Adrenal gland (tissue), 12 donors: ENCODE measurements around the gene PPP1R9A. TPM values are rescaled to one million over a fixed set of nuclear protein-coding genes. Genes with fewer than 3 reads are reported as not detected.
A peak's percentile ranks its signal among the peaks of the same experiment; 100 is the strongest.

ENCODE experiments used
- DNase-seq, 7 donors: peaks; one replicate each; pipeline ENCODE4 v3.0.0-alpha.2; 2019 to 2020
- H3K27ac ChIP-seq, 5 donors: fragments of 200-600 bp; sonication (generic) in 4 of 5; 1 replicate in 3 of 5; 2 replicates in 2 of 5; pipeline versions ENCODE4 v1.5.1 to v1.8.0; 2016 to 2020; ENCODE audit warnings: mild to moderate bottlenecking in 1 of 5
- H3K27me3 ChIP-seq: fragments of 200-600 bp; 2 replicates; pipeline ENCODE4 v1.8.0; 2021
- H3K36me3 ChIP-seq, 2 donors: fragments of 200-600 bp; replicated peaks in 1 of 2; 1 replicate in 1 of 2; 2 replicates in 1 of 2; pipeline versions ENCODE4 v1.5.1 to v1.8.0; 2018 to 2022
- H3K4me1 ChIP-seq, 2 donors: fragments of 200-600 bp; replicated peaks in 1 of 2; 1 replicate in 1 of 2; 2 replicates in 1 of 2; pipeline versions ENCODE4 v1.5.1 to v1.8.0; 2018 to 2021
- H3K4me3 ChIP-seq, 4 donors: fragments of 200-600 bp; sonication (generic) in 3 of 4; one replicate each; pipeline ENCODE4 v1.5.1; 2016 to 2018
- H3K9me3 ChIP-seq, 3 donors: fragments of 200-600 bp; sonication (generic) in 1 of 3; replicated peaks in 1 of 3; 1 replicate in 2 of 3; 2 replicates in 1 of 3; pipeline versions ENCODE4 v1.5.1 to v1.8.0; 2016 to 2021
- POLR2A ChIP-seq, 2 donors: fragments of 450-650 bp; IDR thresholded peaks; one replicate each; pipeline ENCODE4 v1.6.1; 2017; ENCODE audit warnings: antibody characterized with exemption in 2 of 2, mild to moderate bottlenecking in 2 of 2, moderate library complexity in 1 of 2
- WGBS, 4 donors: extraction: QIAGEN DNeasy Blood & Tissue Kit in 2 of 4; methylation state at CpG; one replicate each; pipeline versions ENCODE4 v1.1.5 to v1.1.7; 2013 to 2017; 5-methylcytosine and 5-hydroxymethylcytosine counted together
- intact Hi-C, 2 donors: fragments of 100-400 bp; cut with DNase I; formaldehyde crosslinking; loops; one replicate each; pipeline versions ENCODE4 v1.14.1 to v1.15.0; 2022 to 2023
- polyA plus RNA-seq, 3 donors: library from polyadenylated mRNA; stranded (reverse); fragments of 200-250 nt in 2 of 3; fragments of 350-450 nt in 1 of 3; fragmentation: Illumina TruSeq in 1 of 3; extraction: RNeasy Lipid Tissue Mini Kit (QIAGEN cat#74804) in 1 of 3; gene quantifications; one replicate each; pipeline ENCODE4 v1.2.3, GENCODE V29; 2013 to 2014
- total RNA-seq, 9 donors: library from RNA; depleted of rRNA in 4 of 9; stranded (reverse); fragments of >200 nt in 4 of 9; fragments of 120-200 nt in 1 of 9; fragmentation: NEBNext Ultra II Directional in 1 of 9; extraction: Animal tissue kit (Norgen Biotek cat#: 25700) in 1 of 9; gene quantifications; one replicate each; pipeline versions ENCODE4 v1.1.0 to v1.2.4, GENCODE V29; 2013 to 2023
- TF ChIP-seq, protein P1 (sequence below), 6 experiments: fragments of 450-650 bp in 4 of 6; fragments of 200-600 bp in 2 of 6; sonication (generic) in 1 of 6; IDR thresholded peaks; 1 replicate in 5 of 6; 2 replicates in 1 of 6; pipeline versions ENCODE4 v1.5.1 to v1.8.0; 2016 to 2021; ENCODE audit warnings: antibody characterized with exemption in 6 of 6, mild to moderate bottlenecking in 2 of 6, moderate library complexity in 1 of 6
- donor health status: healthy with polysubstance abuse.
- donor health status: Bipolar disorder and iron deficiency.
- donor health status: DM: yes; HTN: yes; CAD: no.
- donor health status: DM: no; HTN: no; CAD: no.
- donor health status: DM: no; HTN: no; CAD: no.
- donor health status: DM: yes; HTN: yes; CAD: no.

The PPP1R9A gene
- total and polyA plus RNA-seq, 12 donors = 7.2 to 86.0 (median 40.6) TPM

- Histone ChIP-seq H3K9me3 (no peaks in the 10 kb centered on the region), H3K36me3 (no peaks in the 10 kb centered on the region), H3K27me3 (no peaks in the 10 kb centered on the region), H3K4me3 (no peak overlapping the region), H3K27ac (peak overlapping the region in 4 of 5 donors; percentile 58 to 74 (median 67)), H3K4me1 (peaks cover 19 to 21% of the 10 kb centered on the region in 2 donors)
- TF ChIP-seq, protein P1, sequence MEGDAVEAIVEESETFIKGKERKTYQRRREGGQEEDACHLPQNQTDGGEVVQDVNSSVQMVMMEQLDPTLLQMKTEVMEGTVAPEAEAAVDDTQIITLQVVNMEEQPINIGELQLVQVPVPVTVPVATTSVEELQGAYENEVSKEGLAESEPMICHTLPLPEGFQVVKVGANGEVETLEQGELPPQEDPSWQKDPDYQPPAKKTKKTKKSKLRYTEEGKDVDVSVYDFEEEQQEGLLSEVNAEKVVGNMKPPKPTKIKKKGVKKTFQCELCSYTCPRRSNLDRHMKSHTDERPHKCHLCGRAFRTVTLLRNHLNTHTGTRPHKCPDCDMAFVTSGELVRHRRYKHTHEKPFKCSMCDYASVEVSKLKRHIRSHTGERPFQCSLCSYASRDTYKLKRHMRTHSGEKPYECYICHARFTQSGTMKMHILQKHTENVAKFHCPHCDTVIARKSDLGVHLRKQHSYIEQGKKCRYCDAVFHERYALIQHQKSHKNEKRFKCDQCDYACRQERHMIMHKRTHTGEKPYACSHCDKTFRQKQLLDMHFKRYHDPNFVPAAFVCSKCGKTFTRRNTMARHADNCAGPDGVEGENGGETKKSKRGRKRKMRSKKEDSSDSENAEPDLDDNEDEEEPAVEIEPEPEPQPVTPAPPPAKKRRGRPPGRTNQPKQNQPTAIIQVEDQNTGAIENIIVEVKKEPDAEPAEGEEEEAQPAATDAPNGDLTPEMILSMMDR (IDR thresholded peaks at IDR 0.05) = no peak
- TF ChIP-seq POLR2A (IDR thresholded peaks at IDR 0.05) = no peak
- DNase-seq = peak in 3 of 7 donors; percentile 29 to 45 (median 31)
- WGBS, 4 donors = 50 to 59% (median 53%) methylated on average over 6 of the region's 6 CpGs
- intact Hi-C loops = no loop called here
Observed at GRCh38 chr7:94980418-94981142, 73.2 kb downstream of the PPP1R9A start.

- H3K9me3 ChIP-seq = no peaks in the 10 kb centered on the region
- H3K36me3 ChIP-seq = no peaks in the 10 kb centered on the region
- peaks cover 11% of the 10 kb centered on the region in 2 donors for H3K4me1 ChIP-seq
- DNase-seq = no peak
- no peak for TF ChIP-seq POLR2A (IDR thresholded peaks at IDR 0.05)
- TF ChIP-seq, protein P1 (IDR thresholded peaks at IDR 0.05) = no peak
- H3K4me3 ChIP-seq = no peak overlapping the region
- WGBS, 4 donors = 19 to 31% (median 26%) methylated on average over 1 of the region's 1 CpG
- intact Hi-C loops = no loop called here
- no peak overlapping the region for H3K27ac ChIP-seq
- H3K27me3 ChIP-seq = no peaks in the 10 kb centered on the region
Observed at GRCh38 chr7:94995921-94996320, 88.5 kb downstream of the PPP1R9A start.

GRCh38 chr7:94996369-94996768 lies 89.0 kb downstream of the PPP1R9A start:
- Histone ChIP-seq H3K4me3 (no peak overlapping the region), H3K27me3 (no peaks in the 10 kb centered on the region), H3K27ac (no peak overlapping the region), H3K4me1 (peaks cover 11% of the 10 kb centered on the region in 2 donors), H3K9me3 (no peaks in the 10 kb centered on the region), H3K36me3 (no peaks in the 10 kb centered on the region)
- DNase-seq = no peak
- intact Hi-C loops = no loop called here
- no peak for TF ChIP-seq POLR2A (IDR thresholded peaks at IDR 0.05)
- TF ChIP-seq, protein P1 (IDR thresholded peaks at IDR 0.05) = no peak

- WGBS, 4 donors = 85 to 89% (median 87%) methylated on average over 2 of the region's 2 CpGs
- no peak overlapping the region for H3K4me3 ChIP-seq
- intact Hi-C loops = no loop called here
- DNase-seq = no peak
- H3K4me1 ChIP-seq = peaks cover 11% of the 10 kb centered on the region in 2 donors
- H3K27me3 ChIP-seq = no peaks in the 10 kb centered on the region
- no peak overlapping the region for H3K27ac ChIP-seq
- H3K9me3 ChIP-seq = no peaks in the 10 kb centered on the region
- TF ChIP-seq, protein P1 (IDR thresholded peaks at IDR 0.05) = no peak
- TF ChIP-seq POLR2A (IDR thresholded peaks at IDR 0.05) = no peak
- H3K36me3 ChIP-seq = no peaks in the 10 kb centered on the region
Observed at GRCh38 chr7:94997547-94997946, 90.2 kb downstream of the PPP1R9A start.
